Hepatic stellate cell (primary cell): Measurements from ENCODE around the gene METTL26.
"Not testable (repeated sequence)": the region's sequence is repeated elsewhere in the genome, so short reads cannot be mapped to it uniquely, and the experiment has no call there.

Source experiments
- DNase-seq: peaks from one replicate; pipeline ENCODE4 v3.0.0; 2011; ENCODE audit warnings: low spot score

METTL26 gene

DNA sequence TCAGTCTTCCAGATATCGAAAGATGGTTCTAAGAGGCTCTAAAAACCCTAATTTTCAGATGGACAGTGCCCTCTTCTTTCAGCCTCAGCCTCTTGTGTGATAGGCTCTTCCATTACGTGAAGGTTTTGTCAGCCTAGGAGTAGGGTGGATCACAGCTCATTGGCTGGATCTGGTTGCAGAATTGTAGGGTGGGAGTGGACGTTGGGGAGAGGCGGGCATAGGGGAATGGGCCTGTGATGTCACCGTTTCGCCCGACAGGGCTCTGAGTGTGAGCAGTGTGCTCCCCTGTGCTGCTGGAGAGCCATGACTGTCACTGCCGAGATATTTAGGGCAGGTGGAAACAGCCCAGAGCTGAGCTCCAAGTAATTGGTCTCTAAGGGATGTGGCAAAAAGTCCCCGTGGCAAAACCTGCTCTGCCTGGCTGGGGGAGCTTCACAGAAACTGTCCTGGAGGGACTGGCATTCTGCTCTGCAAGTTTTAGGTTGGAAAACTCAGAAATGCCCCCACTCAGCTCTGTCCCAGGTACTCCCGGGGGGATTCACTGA lies 11.5 kb downstream of the METTL26 start:
- DNase-seq, result no peak

DNA sequence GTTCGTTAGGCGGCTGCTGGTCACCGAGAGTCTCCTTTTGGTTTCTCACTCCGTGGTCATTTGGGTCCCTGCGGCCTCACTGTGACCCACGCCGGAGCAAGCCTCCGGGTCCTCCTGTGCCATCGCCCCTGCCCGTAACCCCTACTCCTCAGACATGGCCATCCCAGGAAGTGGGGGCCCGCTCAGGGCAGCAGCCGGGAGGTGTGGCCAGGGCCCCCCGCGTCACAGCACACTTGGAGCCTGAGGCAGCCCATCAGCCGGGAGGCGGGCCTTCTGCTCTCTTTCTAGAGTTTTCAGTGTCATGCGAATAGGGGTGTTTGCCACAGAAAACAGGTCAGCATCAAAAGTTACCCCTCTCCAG lies 13.2 kb downstream of the METTL26 start:
- no peak for DNase-seq

DNA sequence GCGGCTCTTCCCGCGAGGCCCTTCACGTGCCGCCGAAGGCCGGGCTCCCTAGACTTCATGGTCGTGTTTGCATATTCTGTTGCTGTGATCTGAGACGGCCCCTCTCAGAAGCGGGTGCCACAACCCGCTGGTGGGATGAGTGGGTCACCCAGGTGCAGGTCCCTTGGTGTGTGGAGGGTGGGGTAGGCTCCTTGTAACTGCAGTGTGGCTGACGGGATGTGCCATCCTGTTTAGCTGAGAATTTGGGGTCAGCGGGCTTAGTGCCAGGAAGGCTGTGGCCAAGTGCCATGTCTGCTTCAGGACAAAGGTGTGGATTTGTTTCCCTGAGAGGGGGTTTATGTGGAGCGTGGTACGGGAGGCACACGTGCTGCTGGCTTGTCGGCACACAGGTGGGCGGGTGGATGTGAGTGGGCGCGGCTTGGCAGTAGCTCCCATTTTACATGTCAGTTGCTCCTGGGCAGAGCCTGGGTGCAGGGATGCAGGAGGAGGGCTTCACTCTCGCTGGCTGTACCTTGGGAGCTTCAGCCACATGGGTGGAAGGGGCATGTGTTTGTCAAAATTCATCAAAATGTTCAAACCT lies 14.5 kb downstream of the METTL26 start:
- no peak for DNase-seq

DNA sequence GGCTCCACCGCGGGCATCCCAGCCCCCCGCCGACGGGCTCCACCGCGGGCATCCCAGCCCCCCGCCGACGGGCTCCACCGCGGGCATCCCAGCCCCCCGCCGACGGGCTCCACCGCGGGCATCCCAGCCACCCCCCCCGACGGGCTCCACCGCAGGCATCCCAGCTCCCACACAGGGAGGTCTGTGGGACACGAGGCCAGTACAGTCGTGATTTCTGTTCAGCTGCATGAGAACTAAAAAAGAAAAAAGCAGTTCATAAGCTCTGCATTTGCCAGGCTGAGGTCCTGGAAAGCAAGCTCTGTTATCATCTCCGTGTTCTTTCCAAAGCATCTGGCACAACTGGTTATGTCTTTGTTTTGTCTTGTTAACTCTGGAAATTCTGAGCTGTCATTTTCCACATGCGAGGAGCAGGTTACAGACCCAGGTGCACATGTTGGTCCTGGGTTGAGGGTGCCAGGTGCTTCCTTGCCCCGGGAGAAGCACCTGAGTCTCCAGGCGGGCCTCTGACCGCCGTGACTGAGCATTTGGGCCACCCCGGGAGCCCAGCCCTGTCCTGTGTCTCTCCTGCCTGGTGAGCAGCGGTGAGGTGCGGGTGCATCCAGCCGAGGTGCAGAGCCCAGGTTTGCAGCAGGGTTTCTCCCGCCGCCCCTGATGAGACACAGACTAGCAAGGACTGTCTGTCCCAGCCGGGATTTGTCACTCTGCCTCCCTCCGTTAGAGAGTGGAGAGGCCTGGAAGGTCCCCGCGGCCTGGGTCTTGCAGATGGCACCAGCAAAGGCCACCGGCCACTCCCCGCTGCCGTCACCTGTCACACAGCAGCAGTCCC lies 15.2 kb downstream of the METTL26 start:
- DNase-seq, result no peak

DNA sequence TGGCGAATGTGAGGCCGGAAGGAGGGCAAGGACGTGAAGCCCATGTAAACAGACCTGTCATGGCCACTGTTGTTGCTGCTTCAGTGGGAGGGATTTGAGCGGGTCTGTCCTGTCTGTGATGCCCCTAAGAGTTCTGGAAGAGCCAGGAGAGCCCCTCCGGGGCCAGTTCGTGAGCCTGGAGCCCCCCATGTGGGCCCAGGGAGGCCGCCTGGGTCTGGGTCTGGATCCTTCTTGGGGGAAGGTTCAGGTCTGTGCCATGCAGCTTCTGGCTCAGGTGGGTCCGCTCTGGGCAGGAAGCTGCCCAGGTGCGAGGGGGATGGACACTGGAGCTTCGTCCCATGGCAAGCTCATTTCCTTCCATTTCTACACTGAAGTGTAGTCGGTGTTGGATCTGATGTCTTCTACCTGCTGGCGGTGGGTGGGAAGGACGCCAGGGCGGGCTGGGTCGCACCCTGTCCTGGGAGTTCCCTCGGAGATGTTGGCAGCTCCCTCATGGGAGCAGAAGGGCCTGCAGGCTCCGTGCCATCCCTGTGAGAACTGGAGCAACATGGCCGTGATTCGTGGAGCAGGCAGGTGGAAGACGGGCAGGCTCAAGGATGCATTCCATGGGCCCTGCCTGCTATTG lies 16.5 kb downstream of the METTL26 start:
- no peak for DNase-seq

DNA sequence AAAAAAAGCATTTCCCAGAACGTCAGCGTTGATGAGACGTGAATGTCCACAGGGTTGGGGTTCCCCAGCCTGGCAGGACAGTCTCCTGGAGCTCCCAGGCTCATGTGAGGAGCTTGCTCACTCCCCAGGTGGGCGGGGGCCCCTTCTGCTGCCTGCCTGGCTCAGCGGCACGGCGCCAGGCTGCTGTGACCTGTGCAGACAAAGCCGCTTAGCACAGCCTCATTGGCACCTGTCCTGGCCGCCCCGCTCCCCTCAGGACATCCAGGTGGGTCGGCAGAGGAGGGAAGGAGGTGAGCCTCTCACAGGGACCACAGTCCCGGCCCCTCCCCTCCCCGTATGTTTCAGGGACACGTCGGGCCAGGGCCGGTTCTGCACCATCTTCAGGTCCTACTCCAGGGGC lies 18.2 kb downstream of the METTL26 start:
- DNase-seq, result no peak

DNA sequence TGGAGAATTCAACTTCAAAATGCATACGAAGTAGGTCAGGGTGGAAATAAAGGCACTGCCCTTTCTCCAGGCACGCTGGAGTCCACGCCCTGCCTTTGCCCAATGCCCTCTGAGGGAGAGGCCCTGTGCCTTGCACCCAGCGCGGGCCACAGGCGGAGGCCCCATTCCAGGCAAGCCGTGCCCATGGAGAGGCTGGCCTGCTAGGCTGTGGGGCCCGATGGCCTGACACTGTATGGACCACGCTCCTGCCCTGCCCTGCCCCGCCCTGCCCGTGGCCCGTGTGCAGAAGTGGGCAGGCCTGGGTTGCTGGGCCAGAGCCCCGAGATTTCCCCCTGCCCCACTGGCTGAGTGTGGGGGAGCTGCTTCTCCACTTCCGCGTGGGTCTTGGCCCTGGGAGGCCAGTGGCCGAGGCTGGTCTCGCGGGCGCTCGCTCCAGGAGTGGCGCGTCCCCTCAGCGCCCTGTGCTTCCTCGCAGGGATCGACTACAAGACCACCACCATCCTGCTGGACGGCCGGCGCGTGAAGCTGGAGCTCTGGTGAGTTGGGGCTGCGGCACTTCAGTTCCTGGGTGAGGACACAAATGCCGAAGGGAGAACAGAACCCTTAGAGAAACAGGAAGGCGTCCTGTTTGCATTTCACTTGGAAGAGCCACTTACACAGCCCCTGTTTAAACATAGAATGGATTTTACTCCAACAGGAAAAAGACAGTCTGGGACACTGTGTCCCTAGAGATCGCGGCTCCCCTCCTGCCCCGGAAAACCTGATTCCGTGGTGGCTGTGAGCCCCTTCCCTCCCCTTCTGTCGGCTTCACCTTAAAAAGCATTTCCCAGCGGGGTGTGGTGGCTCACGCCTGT lies 19.1 kb downstream of the METTL26 start:
- DNase-seq, result no peak

DNA sequence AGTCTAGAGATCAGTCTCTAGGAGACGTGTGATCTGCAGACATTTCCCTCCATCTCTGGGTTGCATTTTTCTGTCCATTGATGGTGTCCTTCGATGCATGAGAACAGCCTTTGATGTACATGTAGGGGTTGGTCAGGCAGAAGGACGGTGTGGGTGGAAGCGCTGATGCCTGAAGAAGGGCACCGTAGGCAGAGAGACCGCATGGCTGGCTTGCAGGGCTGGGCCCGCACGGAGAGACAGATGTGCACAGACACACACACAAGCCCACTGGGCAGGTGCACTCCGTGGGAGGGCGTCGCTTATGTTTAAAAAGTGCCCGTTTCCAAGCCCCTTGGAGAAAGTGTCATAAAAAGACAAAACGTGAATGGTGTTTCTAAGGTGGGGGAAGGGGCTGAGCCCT lies 21.0 kb downstream of the METTL26 start:
- DNase-seq, result no peak

DNA sequence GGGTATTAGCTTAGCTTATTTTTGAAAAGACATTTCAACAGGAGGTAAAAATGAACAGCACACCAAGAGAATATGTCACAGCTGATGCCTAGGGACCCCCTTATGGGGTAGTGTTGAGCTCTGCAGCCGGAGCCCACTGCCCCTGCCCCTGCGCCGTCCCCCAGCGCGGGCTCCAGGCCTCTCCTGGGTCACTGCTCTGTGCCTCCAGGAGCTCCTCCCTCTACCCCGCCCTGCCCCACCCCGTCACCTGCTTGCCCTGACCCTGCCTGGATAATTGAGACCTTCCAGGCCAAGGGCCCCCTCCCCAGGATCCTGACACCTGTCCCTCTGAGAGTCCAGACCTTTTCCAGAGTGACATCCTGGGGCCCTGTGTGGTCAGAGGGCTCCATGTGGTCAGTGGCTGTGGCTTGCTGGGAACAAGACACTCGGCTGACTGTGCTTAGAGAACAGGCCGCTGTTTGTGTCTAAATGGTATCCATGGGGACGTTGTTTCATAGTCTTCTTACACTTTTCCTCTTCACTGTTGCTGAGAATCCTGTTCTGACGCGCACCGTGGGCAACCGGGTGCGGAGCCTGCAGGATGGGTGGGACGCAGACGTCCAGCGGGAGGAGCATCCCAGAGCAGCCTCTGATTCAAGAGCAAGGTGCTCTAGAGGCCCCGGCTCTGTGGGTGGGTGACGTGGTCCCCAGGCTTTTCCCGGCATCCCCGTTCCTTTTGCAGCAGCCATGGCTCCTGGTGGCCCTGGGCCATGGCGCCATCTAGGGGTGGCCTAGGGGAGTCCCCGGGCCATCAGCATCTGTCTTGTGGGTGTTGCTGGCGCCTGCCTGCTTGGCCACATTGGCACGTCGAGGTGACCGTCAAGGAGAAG lies 25.4 kb downstream of the METTL26 start:
- no peak for DNase-seq

DNA sequence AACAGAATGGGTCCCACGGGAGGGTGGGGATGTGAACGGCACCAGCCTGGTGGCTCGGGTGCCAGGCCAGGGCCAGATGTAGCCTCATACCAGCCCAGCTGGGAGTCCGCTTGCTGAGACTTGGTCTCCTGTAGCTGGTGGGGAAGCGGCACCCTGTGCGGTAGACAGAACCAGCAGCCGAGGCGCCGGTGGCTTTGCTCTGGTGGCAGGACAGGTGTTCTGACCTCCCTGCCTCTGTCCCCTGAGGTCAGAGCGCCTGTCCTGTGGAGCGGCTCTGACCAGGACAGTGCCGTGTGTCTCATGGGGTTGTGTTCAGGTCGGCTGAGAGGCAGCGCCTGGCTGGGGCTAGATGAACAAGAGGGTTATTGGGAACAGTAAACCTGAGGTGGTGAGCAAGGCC lies 26.1 kb downstream of the METTL26 start:
- DNase-seq, result no peak

DNA sequence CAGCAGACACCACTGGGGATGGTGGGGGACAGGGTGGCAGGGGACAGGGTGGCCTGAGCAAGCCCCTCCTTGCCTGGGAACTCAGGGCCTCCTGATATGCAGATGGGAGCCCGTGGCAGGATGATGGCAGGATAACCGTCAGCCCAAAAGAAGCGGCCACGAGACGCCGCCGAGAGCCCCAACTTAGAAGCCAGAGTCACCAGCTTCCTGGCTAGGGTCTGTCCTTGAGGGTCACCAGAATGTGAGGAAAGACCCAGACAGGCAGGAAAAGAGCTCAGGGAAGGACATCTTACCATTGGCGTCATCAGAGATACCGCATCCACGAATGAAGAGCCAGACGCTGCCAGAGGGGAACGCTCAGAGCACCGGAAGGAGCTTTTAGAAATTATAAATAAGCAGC lies 26.8 kb downstream of the METTL26 start:
- no peak for DNase-seq

DNA sequence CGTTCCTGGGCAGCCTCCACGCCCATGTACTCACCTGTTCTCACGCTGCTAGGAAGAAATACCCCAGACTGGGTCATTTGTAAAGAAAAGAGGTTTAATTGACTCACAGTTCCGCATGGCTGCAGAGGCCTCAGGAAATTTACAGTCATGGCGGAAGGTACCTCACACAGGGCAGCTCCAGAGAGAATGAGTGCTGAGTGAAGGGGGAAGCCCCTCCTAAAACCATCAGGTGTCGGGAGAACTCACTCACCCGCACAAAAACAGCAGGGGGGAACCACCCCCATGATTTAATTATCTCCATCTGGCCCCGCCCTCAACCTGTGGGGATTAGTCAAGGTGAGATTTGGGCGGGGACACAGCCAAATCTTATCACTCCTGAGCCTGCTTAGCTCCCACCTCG lies 28.1 kb downstream of the METTL26 start:
- DNase-seq, result no peak

DNA sequence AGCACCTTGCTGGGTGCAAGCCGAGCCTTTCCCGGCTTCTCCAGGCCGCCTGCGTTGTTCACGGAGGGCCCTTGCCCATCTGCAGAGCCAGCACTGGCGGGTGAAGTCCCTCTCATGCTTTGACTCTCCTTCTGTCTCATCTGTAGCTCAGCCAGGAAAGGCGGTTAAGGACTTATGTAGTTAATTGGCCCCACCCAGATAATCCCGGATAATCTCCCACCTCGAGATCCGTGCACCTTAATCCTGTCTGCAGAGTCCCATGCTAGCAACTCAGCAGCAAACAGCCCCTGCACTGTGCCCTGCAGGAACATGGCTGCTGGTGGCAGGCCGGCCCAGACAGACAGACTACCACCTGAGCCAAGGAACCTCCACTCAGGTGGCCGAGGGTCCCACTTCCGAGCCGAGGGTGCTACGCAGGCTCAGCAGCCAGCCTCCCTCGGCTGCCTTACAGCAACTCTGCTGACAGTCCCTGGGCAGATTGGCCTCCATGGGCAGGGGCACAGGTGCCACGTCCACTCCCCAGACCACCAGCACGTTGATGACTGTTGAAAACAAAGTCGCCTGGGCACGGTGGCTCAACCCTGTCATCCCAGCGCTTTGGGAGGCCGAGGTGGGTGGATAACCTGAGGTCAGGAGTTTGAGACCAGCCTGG lies 29.3 kb downstream of the METTL26 start:
- no peak for DNase-seq

DNA sequence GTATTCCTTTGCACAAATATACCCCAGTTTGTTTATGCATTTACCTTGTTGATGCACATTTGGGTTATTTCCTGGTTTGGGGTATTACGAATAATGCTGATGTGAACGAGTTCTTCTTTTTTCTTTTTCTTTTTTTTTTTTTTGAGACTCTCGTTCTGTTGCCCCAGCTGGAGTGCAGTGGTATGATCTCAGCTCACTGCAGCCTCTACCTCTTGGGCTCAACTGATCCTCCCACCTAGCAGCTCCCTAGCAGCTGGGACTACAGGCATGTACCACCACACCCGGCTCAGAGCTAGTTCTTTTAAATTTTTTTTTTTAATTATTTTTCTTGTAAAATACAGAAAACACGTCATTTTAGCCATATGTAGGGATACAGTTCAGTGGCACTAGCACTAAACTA lies 32.2 kb downstream of the METTL26 start:
- DNase-seq, result no peak

DNA sequence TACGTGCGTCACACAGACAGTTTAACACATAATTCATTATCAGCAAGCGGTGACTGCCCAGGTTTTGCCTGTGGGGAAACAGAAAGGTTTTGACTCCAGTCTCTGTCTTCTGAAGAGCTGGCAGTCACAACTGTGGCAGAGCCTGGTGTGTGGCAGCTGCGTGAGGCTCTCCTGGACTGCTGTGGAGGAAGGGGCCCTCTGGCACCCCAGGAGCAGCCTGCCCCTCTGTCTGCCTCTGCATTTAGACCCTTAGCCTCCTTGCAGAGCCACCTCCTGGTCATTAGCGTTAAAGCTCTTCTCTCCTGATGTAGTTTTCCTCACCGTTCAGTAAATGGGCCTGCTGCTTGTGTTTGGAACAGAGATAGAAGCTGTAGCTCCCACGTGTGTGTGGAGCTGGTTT lies 35.3 kb downstream of the METTL26 start:
- no peak for DNase-seq

DNA sequence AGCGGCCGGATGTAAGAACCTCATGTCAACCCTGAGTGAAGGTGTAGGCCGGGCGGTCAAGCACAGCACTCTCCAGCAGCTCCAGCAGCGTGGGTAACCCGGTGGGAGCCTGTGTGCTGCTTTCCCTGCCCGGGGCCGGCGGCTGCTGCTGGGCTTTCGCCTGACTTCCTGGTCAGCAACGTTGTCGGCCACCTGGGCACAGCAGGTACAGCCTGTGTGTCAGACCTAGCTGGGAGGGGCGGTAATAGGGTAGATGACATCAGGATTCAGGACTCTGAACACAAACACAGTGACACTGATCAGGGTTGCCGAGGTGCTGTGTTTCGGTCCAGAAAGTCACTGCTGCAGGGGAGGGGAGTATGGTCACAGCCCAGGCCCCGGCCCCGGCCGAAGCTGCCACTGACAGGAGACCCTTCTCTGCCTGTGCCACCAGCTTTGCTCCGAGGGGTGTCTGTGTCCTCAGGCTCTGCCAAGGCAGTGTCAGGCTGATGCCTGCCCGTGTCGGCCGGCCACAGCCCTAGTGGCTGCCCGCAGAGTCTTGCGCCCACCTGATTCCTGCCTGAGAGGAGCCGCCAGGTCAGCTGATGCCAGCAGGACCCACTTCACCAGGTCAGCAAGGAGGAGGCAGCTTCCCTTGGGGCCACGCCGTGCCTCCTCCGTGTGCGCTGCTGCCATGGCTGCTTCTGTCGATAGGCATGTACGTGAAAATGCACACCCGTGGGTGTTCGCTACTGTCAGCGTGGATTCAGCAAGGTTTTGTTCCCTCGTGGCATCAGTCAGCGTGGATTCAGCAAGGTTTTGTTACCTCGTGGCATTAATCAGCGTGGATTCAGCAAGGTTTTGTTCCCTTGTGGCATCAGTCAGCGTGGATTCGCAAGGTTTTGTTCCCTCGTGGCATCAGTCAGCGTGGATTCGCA lies 37.0 kb downstream of the METTL26 start:
- no peak for DNase-seq

DNA sequence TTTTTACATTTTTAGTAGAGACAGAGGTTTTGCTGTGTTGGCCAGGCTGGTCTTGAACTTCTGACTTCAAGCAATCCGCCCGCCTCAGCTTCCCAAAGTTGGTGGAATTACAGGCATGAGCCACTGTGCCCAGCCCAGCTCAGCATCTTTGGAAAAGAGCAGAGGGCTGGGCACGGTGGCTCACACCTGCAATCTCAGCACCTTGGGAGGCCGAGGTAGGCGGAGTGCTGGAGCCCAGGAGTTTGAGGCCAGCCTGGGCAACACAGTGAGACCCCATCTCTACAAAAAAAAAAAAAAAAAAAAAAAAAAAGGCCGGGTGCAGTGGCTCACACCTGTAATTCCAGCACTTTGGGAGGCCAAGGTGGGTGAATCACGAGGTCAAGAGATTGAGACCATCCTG lies 38.5 kb downstream of the METTL26 start:
- DNase-seq, result not testable (repeated sequence)

DNA sequence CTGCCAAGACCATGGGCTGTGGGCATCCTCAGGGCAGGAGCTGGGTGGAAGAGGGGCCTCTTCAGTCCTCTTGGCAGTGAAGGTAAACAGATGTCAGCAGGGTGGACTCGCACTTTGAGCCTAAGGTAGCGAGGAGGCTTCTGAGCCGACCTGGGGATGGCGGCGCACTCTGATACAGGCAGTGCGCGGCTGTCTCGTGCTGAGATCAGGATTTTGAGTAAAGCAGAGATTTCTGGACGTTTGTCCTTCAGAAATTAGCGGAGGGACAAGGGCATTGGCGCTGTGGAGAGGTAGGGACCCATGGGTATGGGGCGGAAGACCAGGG lies 39.4 kb downstream of the METTL26 start:
- no peak for DNase-seq

DNA sequence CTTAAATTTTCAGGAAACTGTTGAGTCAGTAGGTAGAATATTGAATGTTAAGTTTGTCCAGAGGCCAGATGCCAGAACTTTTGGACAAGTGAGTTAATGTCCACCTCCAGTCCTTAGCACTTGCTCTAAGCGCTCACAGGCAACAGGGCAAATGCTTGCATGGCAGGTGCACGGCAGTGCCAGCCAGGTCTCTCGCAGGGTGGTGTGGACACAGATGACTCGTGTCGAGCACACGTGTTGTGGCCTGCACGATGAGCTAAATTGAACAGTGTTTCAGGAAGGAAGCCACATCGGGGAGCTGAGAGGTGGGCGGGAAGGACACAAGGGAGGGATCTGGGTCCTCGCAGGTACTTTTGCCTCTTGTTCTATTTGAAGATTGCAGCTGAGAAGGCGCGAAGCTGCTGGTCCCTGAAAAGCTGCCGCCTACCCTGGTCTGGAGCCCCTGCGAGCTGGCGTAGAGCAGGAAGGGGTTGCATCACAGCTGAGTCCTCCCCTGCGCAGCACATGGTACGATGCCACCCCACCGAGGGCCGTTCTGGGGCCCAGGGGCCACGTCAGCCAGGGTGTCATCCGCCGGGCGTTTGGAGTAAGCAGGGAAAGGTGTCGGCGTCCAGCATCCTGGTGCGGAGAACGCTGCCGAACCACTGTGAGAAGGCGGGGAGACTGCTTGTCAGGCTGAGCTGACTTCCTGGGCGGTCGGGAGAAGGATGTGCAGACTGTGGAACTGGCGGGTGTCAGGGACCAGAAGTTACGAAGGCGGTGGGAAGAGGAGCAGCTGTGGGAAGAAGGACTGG lies 40.0 kb downstream of the METTL26 start:
- no peak for DNase-seq
